Measurements from ENCODE around the gene FHIT.

FHIT gene

DNA sequence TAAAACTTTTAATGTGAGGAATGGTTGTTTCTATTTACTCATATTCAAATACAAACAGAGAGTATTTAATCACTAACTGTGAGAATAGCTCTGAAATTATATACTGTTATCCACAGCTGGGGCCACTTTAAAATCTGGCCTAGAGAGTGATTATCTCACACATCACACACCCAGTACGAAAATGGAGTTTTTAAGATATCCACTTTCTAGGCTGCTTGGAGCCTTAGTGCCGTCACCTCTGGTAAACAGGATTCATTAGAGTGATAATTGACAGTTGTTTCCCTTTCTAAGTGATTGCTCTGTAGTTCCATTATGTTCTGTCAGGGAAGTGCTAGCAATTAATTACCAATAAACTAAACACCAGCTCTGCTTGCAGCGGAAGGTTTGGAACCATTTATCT, 942.4 kb downstream of the FHIT start:
- no peaks in the 10 kb centered on the region for H3K9me3 Mint-ChIP-seq
- H3K27me3 Mint-ChIP-seq: no peaks in the 10 kb centered on the region
- intact Hi-C loops (cut with micrococcal nuclease): no loop called here
- H3K4me1 Mint-ChIP-seq (ENCODE audit: low read depth): no peaks in the 10 kb centered on the region
- H3K27ac Mint-ChIP-seq: no peak overlapping the region
- H3K4me3 Mint-ChIP-seq: no peak overlapping the region
- no peaks in the 10 kb centered on the region for H3K36me3 Mint-ChIP-seq (ENCODE audit: low read depth)

GRCh38 chr3:60307562-60308199, 943.6 kb downstream of the FHIT start:
- intact Hi-C loops (cut with micrococcal nuclease): no loop called here
- Mint-ChIP-seq H3K9me3 (no peaks in the 10 kb centered on the region), H3K27ac (no peak overlapping the region), H3K36me3 (ENCODE audit: low read depth) (no peaks in the 10 kb centered on the region), H3K4me3 (no peak overlapping the region), H3K27me3 (no peaks in the 10 kb centered on the region), H3K4me1 (ENCODE audit: low read depth) (no peaks in the 10 kb centered on the region)

DNA sequence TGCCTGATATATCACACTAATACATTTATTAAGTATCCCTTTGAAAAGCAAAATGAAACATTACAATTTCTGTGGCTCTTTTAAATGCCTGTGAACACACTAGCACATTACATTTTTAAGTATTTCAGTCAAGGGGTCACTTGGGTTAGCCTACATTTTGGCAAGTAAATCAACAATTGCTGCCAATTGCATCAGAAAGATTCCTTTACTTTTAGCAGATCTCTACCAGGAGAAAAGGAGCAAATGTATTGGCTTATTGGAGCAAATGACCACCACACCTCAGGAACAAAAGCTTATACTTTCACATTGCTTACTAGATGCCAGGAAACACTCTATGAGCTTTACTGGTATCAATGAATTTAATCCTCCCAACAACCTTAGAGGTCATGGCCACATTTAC, 947.1 kb downstream of the FHIT start:
- intact Hi-C loops (cut with micrococcal nuclease): no loop called here
- Mint-ChIP-seq H3K27me3 (no peaks in the 10 kb centered on the region), H3K36me3 (ENCODE audit: low read depth) (no peaks in the 10 kb centered on the region), H3K9me3 (peaks cover 12% of the 10 kb centered on the region), H3K4me1 (ENCODE audit: low read depth) (no peaks in the 10 kb centered on the region), H3K4me3 (no peak overlapping the region), H3K27ac (no peak overlapping the region)

- Mint-ChIP-seq H3K4me1 (ENCODE audit: low read depth) (no peaks in the 10 kb centered on the region), H3K9me3 (peaks cover 12% of the 10 kb centered on the region), H3K27ac (no peak overlapping the region), H3K36me3 (ENCODE audit: low read depth) (no peaks in the 10 kb centered on the region), H3K4me3 (no peak overlapping the region), H3K27me3 (no peaks in the 10 kb centered on the region)
- intact Hi-C loops (cut with micrococcal nuclease): no loop called here
Measured at GRCh38 chr3:60303160-60303559, 948.1 kb downstream of the FHIT start.

GRCh38 chr3:60301142-60301541, 950.1 kb downstream of the FHIT start:
- Mint-ChIP-seq H3K4me3 (no peak overlapping the region), H3K9me3 (peaks cover 16% of the 10 kb centered on the region), H3K27ac (no peak overlapping the region), H3K4me1 (ENCODE audit: low read depth) (no peaks in the 10 kb centered on the region), H3K27me3 (no peaks in the 10 kb centered on the region), H3K36me3 (ENCODE audit: low read depth) (no peaks in the 10 kb centered on the region)
- intact Hi-C loops (cut with micrococcal nuclease): no loop called here

DNA sequence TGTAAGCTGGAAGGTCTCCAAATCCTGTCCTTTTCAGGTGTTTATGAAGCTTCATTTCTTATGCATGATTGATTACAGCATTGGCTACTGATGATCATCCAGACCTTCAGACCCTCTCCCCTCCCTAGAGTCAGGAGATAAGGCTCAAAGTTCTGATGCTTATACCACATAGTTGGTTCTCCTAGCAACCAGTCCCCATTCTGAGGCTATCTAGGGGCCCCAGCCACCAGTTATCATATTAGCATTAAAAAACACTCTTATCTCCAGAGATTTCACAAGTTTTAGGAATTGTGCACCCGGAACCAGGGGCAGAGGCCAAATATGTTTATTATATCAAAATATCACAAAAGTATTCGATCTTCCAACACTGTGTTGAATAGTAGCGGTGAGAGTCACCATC, 953.1 kb downstream of the FHIT start:
- Mint-ChIP-seq H3K4me3 (no peak overlapping the region), H3K4me1 (ENCODE audit: low read depth) (no peaks in the 10 kb centered on the region)

GRCh38 chr3:60294181-60294580, 957.1 kb downstream of the FHIT start:
- H3K27ac Mint-ChIP-seq: no peak overlapping the region
- H3K4me1 Mint-ChIP-seq (ENCODE audit: low read depth): no peaks in the 10 kb centered on the region
- H3K36me3 Mint-ChIP-seq (ENCODE audit: low read depth): no peaks in the 10 kb centered on the region
- H3K27me3 Mint-ChIP-seq: no peaks in the 10 kb centered on the region
- H3K4me3 Mint-ChIP-seq: no peak overlapping the region
- intact Hi-C loops (cut with micrococcal nuclease): no loop called here
- peaks cover 9% of the 10 kb centered on the region for H3K9me3 Mint-ChIP-seq

More for the DNA sequence above, 953.1 kb downstream of the FHIT start:
- Mint-ChIP-seq H3K27me3 (no peaks in the 10 kb centered on the region), H3K27ac (no peak overlapping the region), H3K9me3 (peaks cover 20% of the 10 kb centered on the region), H3K36me3 (ENCODE audit: low read depth) (no peaks in the 10 kb centered on the region)
- intact Hi-C loops (cut with micrococcal nuclease): no loop called here

DNA sequence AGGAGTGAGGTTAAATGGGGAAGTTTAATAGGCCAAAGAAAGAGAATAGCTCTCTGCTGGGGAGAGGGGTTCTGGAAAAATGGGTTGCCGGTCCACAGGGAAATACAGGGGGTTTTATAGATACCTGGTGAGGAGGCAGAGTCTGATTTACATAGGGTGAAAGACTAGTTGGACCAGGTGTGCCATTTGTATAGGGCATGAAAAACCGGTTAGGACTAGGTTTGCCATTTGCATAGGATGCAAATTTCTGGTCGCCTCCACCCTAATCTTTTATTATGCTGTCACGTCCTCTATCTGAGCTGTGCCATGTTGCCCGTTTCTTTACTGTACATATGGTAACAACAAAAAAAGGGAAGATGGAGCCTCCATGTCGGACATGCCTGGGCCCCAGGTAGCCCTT, 960.1 kb downstream of the FHIT start:
- H3K9me3 Mint-ChIP-seq: peaks cover 4% of the 10 kb centered on the region
- H3K4me1 Mint-ChIP-seq (ENCODE audit: low read depth): no peaks in the 10 kb centered on the region
- H3K4me3 Mint-ChIP-seq: no peak overlapping the region
- no peaks in the 10 kb centered on the region for H3K36me3 Mint-ChIP-seq (ENCODE audit: low read depth)
- no peaks in the 10 kb centered on the region for H3K27me3 Mint-ChIP-seq
- intact Hi-C loops (cut with micrococcal nuclease): no loop called here
- H3K27ac Mint-ChIP-seq: no peak overlapping the region

DNA sequence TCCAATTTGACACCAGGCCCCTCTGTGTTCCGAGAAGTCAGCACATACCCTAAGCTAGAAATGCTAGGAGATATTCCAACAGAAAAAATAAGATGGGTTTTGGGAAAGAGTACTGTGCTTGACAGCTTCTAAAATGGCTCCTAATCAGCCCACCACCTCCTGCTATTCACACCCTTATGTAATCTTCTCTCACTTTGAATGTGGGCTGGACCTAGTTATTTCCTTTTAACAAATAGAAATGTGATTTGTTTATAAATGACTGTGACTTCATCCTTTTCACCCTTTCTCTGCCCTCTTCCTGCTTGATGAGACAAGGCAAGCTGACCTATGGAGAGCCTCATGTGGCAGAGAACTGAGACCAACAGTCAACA, 961.1 kb downstream of the FHIT start:
- Mint-ChIP-seq H3K27ac (no peak overlapping the region), H3K36me3 (ENCODE audit: low read depth) (no peaks in the 10 kb centered on the region), H3K27me3 (no peaks in the 10 kb centered on the region), H3K4me3 (no peak overlapping the region), H3K9me3 (no peaks in the 10 kb centered on the region), H3K4me1 (ENCODE audit: low read depth) (no peaks in the 10 kb centered on the region)
- intact Hi-C loops (cut with micrococcal nuclease): no loop called here

DNA sequence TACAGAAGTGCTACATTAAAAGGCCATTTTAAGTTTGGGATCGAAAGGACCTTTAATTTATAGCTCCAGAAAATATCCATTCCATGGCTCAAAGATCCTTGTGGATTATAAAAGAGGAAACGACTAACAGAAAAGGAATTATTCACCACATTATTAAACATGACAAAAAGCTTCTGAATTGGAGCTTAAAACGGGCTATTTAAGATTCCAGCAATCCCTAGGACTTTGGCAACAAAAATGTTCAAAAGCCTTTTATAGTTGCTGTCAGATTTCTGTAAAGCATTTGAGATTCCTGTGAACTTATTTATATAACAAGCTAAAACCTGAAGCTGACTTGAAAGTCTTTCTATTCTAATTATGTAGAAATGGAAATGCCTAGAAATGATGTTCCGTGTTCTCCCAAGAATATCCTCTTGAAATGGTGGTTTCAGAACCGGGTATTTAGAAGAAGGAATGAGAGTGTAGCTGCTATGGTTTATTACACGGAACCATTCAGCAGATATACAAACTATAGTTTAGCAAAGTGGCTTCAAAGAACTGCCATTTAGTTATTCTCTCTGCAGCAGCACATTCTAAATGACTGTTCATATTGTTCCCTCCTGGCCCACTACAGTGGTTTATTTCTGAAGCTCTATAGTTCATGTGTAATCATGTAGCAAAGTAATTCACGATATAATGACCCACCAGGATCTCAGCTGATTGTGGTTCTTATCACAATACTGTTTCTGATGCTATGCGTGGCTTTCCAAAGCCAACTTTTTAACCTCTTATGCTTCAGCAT, 961.7 kb downstream of the FHIT start:
- Mint-ChIP-seq H3K4me1 (ENCODE audit: low read depth) (no peaks in the 10 kb centered on the region), H3K9me3 (no peaks in the 10 kb centered on the region), H3K27me3 (no peaks in the 10 kb centered on the region), H3K27ac (no peak overlapping the region), H3K4me3 (no peak overlapping the region), H3K36me3 (ENCODE audit: low read depth) (no peaks in the 10 kb centered on the region)
- intact Hi-C loops (cut with micrococcal nuclease): no loop called here

- no peaks in the 10 kb centered on the region for H3K27me3 Mint-ChIP-seq
- H3K4me1 Mint-ChIP-seq (ENCODE audit: low read depth): no peaks in the 10 kb centered on the region
- intact Hi-C loops (cut with micrococcal nuclease): no loop called here
- no peak overlapping the region for H3K4me3 Mint-ChIP-seq
- no peaks in the 10 kb centered on the region for H3K36me3 Mint-ChIP-seq (ENCODE audit: low read depth)
- no peak overlapping the region for H3K27ac Mint-ChIP-seq
- H3K9me3 Mint-ChIP-seq: peaks cover 3% of the 10 kb centered on the region
Measured at GRCh38 chr3:60282866-60283265, 968.4 kb downstream of the FHIT start.

DNA sequence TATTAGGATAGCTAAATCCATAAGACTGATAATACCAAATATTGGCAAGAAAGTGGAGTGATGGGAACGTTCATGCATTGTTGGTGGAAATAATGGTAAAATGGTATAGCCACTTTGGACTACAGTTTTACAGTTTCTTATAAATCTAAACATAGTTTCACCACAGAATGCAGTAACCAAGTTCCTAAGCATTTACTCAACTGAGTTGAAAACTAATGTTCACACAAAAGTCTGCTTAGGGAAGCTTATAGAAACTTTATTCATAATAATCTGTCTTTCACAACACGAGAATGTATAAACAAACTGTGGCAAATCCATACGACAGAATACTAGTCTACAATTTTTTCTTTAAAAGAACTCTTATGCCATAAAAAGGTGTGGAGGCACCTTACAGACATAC, 969.3 kb downstream of the FHIT start:
- intact Hi-C loops (cut with micrococcal nuclease): no loop called here
- no peaks in the 10 kb centered on the region for H3K4me1 Mint-ChIP-seq (ENCODE audit: low read depth)
- H3K27me3 Mint-ChIP-seq: no peaks in the 10 kb centered on the region
- H3K36me3 Mint-ChIP-seq (ENCODE audit: low read depth): no peaks in the 10 kb centered on the region
- H3K27ac Mint-ChIP-seq: no peak overlapping the region
- H3K4me3 Mint-ChIP-seq: no peak overlapping the region
- peaks cover 11% of the 10 kb centered on the region for H3K9me3 Mint-ChIP-seq

GRCh38 chr3:60277361-60277800, 973.9 kb downstream of the FHIT start:
- no peaks in the 10 kb centered on the region for H3K36me3 Mint-ChIP-seq (ENCODE audit: low read depth)
- intact Hi-C loops (cut with micrococcal nuclease): no loop called here
- no peak overlapping the region for H3K27ac Mint-ChIP-seq
- H3K4me3 Mint-ChIP-seq: no peak overlapping the region
- no peaks in the 10 kb centered on the region for H3K4me1 Mint-ChIP-seq (ENCODE audit: low read depth)
- H3K27me3 Mint-ChIP-seq: no peaks in the 10 kb centered on the region
- peaks cover 18% of the 10 kb centered on the region for H3K9me3 Mint-ChIP-seq

GRCh38 chr3:60276615-60277014, 974.6 kb downstream of the FHIT start:
- no peak overlapping the region for H3K4me3 Mint-ChIP-seq
- no peaks in the 10 kb centered on the region for H3K4me1 Mint-ChIP-seq (ENCODE audit: low read depth)
- intact Hi-C loops (cut with micrococcal nuclease): no loop called here
- H3K27ac Mint-ChIP-seq: no peak overlapping the region
- peaks cover 18% of the 10 kb centered on the region for H3K9me3 Mint-ChIP-seq
- H3K36me3 Mint-ChIP-seq (ENCODE audit: low read depth): no peaks in the 10 kb centered on the region
- no peaks in the 10 kb centered on the region for H3K27me3 Mint-ChIP-seq

DNA sequence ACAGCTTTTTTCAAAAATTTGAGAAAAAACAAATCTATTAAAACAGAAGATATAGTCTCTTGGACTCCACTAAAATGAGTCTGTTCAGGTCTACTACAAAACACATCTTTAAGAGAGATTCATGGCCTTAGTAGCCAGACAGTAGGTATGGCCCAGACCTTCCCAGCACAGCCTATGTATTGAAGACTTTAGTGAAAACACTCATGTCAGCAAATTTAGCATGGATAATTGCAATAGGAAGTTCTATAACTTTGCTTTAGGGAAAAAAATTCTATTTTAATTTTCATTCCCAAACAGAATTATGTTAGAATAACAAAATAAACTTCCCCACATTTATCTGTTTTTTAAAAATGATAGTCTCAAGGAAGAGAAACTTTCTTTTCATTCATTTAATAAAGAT, 976.6 kb downstream of the FHIT start:
- Mint-ChIP-seq H3K4me3 (no peak overlapping the region), H3K4me1 (ENCODE audit: low read depth) (no peaks in the 10 kb centered on the region), H3K27me3 (no peaks in the 10 kb centered on the region), H3K27ac (no peak overlapping the region), H3K9me3 (peaks cover 18% of the 10 kb centered on the region), H3K36me3 (ENCODE audit: low read depth) (no peaks in the 10 kb centered on the region)
- intact Hi-C loops (cut with micrococcal nuclease): no loop called here

Data from dendritic cell treated with granulocyte-macrophage colony-stimulating factor and Interleukin-4, amounts not matched to agents 40 ng/mL and 50 ng/mL, for 4 days (primary cell).